ENCODE data around the gene CCDC15. TPM values are rescaled to one million over a fixed set of nuclear protein-coding genes. Genes with fewer than 3 reads are reported as not detected.

Gene CCDC15
- polyA plus RNA-seq, 4 donors = 3.3 to 4.0 (median 3.7) TPM

Other genes starting within 250 kb of the CCDC15 start
- 10 to 100 TPM; 15.7 to 29.3 (median 22.8) TPM for gene NRGN, start 214.3 kb upstream of the CCDC15 start, polyA plus RNA-seq (ENCODE audit: insufficient read length in 4 of 4)
- 10 to 100 TPM in 2 of 4 donors, 1 to 10 TPM in 2; 5.2 to 17.1 (median 11.2) TPM for gene VSIG2, start 201.9 kb upstream of the CCDC15 start, polyA plus RNA-seq (ENCODE audit: insufficient read length in 4 of 4)
- 10 to 100 TPM; 74.9 to 87.0 (median 81.8) TPM for gene ESAM, start 191.9 kb upstream of the CCDC15 start, polyA plus RNA-seq (ENCODE audit: insufficient read length in 4 of 4)
- gene MSANTD2, start 153.8 kb upstream of the CCDC15 start, polyA plus RNA-seq (ENCODE audit: insufficient read length in 4 of 4) = 10 to 100 TPM; 25.4 to 39.9 (median 27.5) TPM
- 10 to 100 TPM; 22.7 to 29.2 (median 24.9) TPM for gene ROBO3, start 88.8 kb upstream of the CCDC15 start, polyA plus RNA-seq (ENCODE audit: insufficient read length in 4 of 4)
- 10 to 100 TPM; 18.3 to 23.1 (median 20.7) TPM for gene ROBO4, start 56.3 kb upstream of the CCDC15 start, polyA plus RNA-seq (ENCODE audit: insufficient read length in 4 of 4)
- gene HEPN1, start 35.0 kb upstream of the CCDC15 start, polyA plus RNA-seq (ENCODE audit: insufficient read length in 4 of 4) = 1 to 10 TPM; 1.1 to 1.3 (median 1.3) TPM
- 1 to 10 TPM; 1.9 to 3.2 (median 2.1) TPM for gene HEPACAM, start 18.2 kb upstream of the CCDC15 start, polyA plus RNA-seq (ENCODE audit: insufficient read length in 4 of 4)
- 1 to 10 TPM; 1.6 to 2.3 (median 1.8) TPM for gene SLC37A2, start 109.1 kb downstream of the CCDC15 start, polyA plus RNA-seq (ENCODE audit: insufficient read length in 4 of 4)
- 10 to 100 TPM; 49.1 to 57.3 (median 51.5) TPM for gene TMEM218, start 157.4 kb downstream of the CCDC15 start, polyA plus RNA-seq (ENCODE audit: insufficient read length in 4 of 4)
- 10 to 100 TPM; 13.2 to 14.5 (median 13.4) TPM for gene PKNOX2, start 210.5 kb downstream of the CCDC15 start, polyA plus RNA-seq (ENCODE audit: insufficient read length in 4 of 4)

Measured in right renal pelvis (tissue), 4 donors.